Activated B cell treated with CpG ODN at 0.5 μM for 24 hours (primary cell): Measurements from ENCODE around the gene CD28. TPM values are rescaled to one million over a fixed set of nuclear protein-coding genes. Genes with fewer than 3 reads are reported as not detected.

Experiments used
- ATAC-seq: fragments of 200-7000 bp; cut with Tn5 transposase; one replicate; pipeline ENCODE4 v1.10.0; 2021; ENCODE audit warnings: low read depth, mild to moderate bottlenecking, moderate library complexity
- CTCF ChIA-PET: fragments of 350-600 bp; sonication (Branson Sonifier 250); formaldehyde crosslinking; loops from one replicate; lab custom pipeline; 2021; ENCODE audit warnings: antibody characterized with exemption; lab: Charles Lee
- POLR2A ChIA-PET: fragments of 350-600 bp; sonication (Branson Sonifier 250); formaldehyde crosslinking; loops from one replicate; lab custom pipeline; 2021; ENCODE audit warnings: antibody characterized with exemption; lab: Charles Lee
- DNase-seq: peaks from one replicate; pipeline ENCODE4 v3.0.0; 2022
- H3K27ac Mint-ChIP-seq: one replicate; pipeline ENCODE4 v1.8.0; 2020; ENCODE audit warnings: mixed read lengths
- H3K27me3 Mint-ChIP-seq: one replicate; pipeline ENCODE4 v1.8.0; 2021; ENCODE audit warnings: mixed read lengths
- H3K36me3 Mint-ChIP-seq: one replicate; pipeline ENCODE4 v1.8.0; 2021; ENCODE audit warnings: low read depth, mixed read lengths
- H3K4me1 Mint-ChIP-seq: one replicate; pipeline ENCODE4 v1.8.0; 2021; ENCODE audit warnings: mixed read lengths
- H3K4me3 Mint-ChIP-seq: one replicate; pipeline ENCODE4 v1.8.0; 2020; ENCODE audit warnings: mild to moderate bottlenecking, mixed read lengths
- H3K9me3 Mint-ChIP-seq: one replicate; pipeline ENCODE4 v1.8.0; 2020; ENCODE audit warnings: mixed read lengths
- CTCF ChIP-seq: fragments of 200-600 bp; IDR thresholded peaks from one replicate; pipeline ENCODE4 v1.8.0; 2022; ENCODE audit warnings: antibody characterized with exemption, mild to moderate bottlenecking
- intact Hi-C: fragments of 100-400 bp; cut with micrococcal nuclease; formaldehyde crosslinking; loops from one replicate; pipeline ENCODE4 v1.15.1; 2024
- total RNA-seq: library from RNA; stranded (reverse); gene quantifications from 2 replicates; pipeline ENCODE4 v1.2.3, GENCODE V29; 2022

CD28 gene
- total RNA-seq, result 0.44 TPM in 1 of 2 replicates, not detected in the other

DNA sequence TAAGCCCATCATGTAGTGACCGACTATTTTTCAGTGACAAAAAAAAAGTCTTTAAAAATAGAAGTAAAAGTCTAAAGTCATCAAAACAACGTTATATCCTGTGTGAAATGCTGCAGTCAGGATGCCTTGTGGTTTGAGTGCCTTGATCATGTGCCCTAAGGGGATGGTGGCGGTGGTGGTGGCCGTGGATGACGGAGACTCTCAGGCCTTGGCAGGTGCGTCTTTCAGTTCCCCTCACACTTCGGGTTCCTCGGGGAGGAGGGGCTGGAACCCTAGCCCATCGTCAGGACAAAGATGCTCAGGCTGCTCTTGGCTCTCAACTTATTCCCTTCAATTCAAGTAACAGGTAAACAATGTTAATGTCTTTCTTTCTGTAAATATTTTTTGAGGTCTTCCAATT lies at the start of gene CD28:
Gene CD28, plus strand, starts transcription at position 237 of the 400 bp plus-strand sequence. Its CDS starts 58 bp downstream, at position 295.
- Mint-ChIP-seq H3K4me3 (peak within 1 kb of the TSS; percentile 35), H3K4me1 (peaks cover 12% of the 10 kb centered on the region), H3K27me3 (peaks cover 46% of the 10 kb centered on the region), H3K9me3 (peaks cover 16% of the 10 kb centered on the region), H3K27ac (peak within 1 kb of the TSS; percentile 27), H3K36me3 (no peaks in the 10 kb centered on the region)
- peak; percentile 87 for ATAC-seq
- DNase-seq, result peak; percentile 24
- CTCF ChIA-PET, result interaction anchor here (0.9 kb wide), 1 partner anchor 11 kb away, joined by 3 read pairs; no protein-coding TSS in a partner anchor
- POLR2A ChIA-PET, result no interaction called here
- TF ChIP-seq CTCF, result no peak
- intact Hi-C loops, result loop anchor here (1.0 kb wide), 1 partner anchor 17 kb away; no protein-coding TSS in a partner anchor

DNA sequence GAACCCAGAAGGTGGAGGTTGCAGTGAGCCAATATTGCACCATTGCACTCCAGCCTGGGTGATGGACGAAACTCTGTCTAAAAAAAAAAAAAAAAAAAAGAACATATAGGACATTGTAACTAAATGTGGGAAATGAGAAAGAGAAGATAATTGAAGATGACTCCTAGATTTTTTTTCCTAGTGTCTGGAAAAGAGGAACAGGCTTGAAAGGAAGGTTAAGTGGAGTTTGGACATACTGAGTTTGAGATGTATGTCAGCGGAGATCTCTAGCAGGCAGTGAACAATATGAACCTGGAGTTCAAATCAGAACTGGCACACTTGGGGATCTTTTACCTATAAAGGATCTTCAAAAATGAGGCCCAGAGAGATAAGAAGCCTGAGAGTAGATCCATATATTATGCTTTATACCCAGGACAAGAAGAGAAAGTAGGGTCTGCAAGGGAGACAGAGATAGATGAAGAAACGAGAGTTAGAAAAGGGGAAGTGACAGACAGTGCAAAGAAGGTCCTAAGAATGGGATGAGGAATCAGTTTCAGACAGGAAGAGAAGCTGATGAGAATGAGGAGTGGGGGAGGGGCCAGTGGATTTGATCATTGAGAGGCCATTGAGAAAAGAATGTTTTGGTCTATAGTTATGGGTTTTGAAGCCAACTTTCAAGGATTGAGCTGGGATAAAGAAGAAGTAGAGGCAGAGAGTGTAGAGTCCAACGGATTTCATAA lies 46.9 kb upstream of the CD28 start:
- peaks cover 11% of the 10 kb centered on the region for H3K4me1 Mint-ChIP-seq
- no peaks in the 10 kb centered on the region for H3K36me3 Mint-ChIP-seq
- ATAC-seq (no peak), DNase-seq (no peak)
- H3K27me3 Mint-ChIP-seq, result peaks cover 23% of the 10 kb centered on the region
- intact Hi-C loops, result no loop called here
- H3K9me3 Mint-ChIP-seq, result no peaks in the 10 kb centered on the region
- no peak overlapping the region for H3K27ac Mint-ChIP-seq
- ChIA-PET CTCF (no interaction called here), POLR2A (no interaction called here)
- TF ChIP-seq CTCF, result no peak
- H3K4me3 Mint-ChIP-seq, result no peak overlapping the region

DNA sequence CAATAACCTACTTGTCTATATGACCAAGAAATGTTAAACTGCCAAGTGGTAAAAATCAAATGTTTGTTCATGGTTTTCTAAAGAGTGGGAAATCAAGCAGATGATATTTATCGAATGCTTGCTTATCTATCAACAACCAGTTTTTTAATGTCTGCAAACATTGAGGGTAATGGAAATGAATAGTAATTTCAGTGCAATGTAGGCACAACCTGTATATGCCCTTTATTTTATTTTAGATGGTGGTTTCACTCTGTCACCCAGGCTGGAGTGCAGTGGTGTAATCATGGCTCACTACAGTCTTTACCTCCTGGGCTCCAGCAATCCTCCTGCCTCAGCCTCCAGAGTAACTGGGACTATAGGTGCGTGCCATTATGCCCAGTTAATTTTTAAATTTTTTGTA lies 46.0 kb upstream of the CD28 start:
- peaks cover 11% of the 10 kb centered on the region for H3K4me1 Mint-ChIP-seq
- H3K36me3 Mint-ChIP-seq, result no peaks in the 10 kb centered on the region
- intact Hi-C loops, result no loop called here
- CTCF ChIA-PET, result no interaction called here
- POLR2A ChIA-PET, result no interaction called here
- H3K27me3 Mint-ChIP-seq, result peaks cover 18% of the 10 kb centered on the region
- no peak overlapping the region for H3K4me3 Mint-ChIP-seq
- ATAC-seq (no peak), DNase-seq (no peak)
- TF ChIP-seq CTCF, result no peak
- no peak overlapping the region for H3K27ac Mint-ChIP-seq
- no peaks in the 10 kb centered on the region for H3K9me3 Mint-ChIP-seq

GRCh38 chr2:203661279-203661908 lies 45.0 kb upstream of the CD28 start:
- H3K36me3 Mint-ChIP-seq, result no peaks in the 10 kb centered on the region
- ATAC-seq (no peak), DNase-seq (no peak)
- no peak overlapping the region for H3K4me3 Mint-ChIP-seq
- ChIA-PET CTCF (no interaction called here), POLR2A (no interaction called here)
- H3K27me3 Mint-ChIP-seq, result peaks cover 21% of the 10 kb centered on the region
- intact Hi-C loops, result no loop called here
- no peak for TF ChIP-seq CTCF
- H3K27ac Mint-ChIP-seq, result no peak overlapping the region
- H3K9me3 Mint-ChIP-seq, result no peaks in the 10 kb centered on the region
- peaks cover 11% of the 10 kb centered on the region for H3K4me1 Mint-ChIP-seq

DNA sequence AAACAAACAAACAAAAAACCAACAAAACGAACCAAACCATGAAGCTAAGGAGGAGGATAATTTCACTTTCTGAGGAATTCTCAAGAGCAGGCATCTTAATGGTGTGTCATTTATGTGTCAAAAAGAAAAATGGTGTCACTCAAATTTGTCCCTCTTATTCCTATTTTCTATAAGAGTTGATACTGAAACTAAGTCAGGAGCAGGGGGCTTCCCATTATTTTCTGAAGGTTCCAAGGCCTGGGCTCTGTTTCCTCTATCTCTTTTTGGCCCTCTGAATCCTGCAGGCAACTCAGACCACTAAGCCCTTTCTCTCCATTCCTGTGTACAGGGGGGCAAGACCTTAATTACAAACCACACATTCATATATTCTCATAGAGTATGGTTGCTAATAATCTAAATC lies 44.0 kb upstream of the CD28 start:
- H3K9me3 Mint-ChIP-seq, result no peaks in the 10 kb centered on the region
- no peak for DNase-seq
- peaks cover 24% of the 10 kb centered on the region for H3K27me3 Mint-ChIP-seq
- POLR2A ChIA-PET, result no interaction called here
- H3K36me3 Mint-ChIP-seq, result no peaks in the 10 kb centered on the region
- TF ChIP-seq CTCF, result no peak
- intact Hi-C loops, result no loop called here
- H3K4me1 Mint-ChIP-seq, result peaks cover 8% of the 10 kb centered on the region
- CTCF ChIA-PET, result no interaction called here
- H3K27ac Mint-ChIP-seq, result no peak overlapping the region
- no peak overlapping the region for H3K4me3 Mint-ChIP-seq
- no peak for ATAC-seq
